Endothelial cell of umbilical vein (primary cell): ENCODE measurements around the gene PROC. TPM values are rescaled to one million over a fixed set of nuclear protein-coding genes. Genes with fewer than 3 reads are reported as not detected.

Experiments used
- BruUV-seq: library from RNA; stranded (reverse); fragments of 400-500 nt; replicated peaks from 2 replicates; lab custom pipeline; 2021; lab: Mats Ljungman, UMichigan
- CTCF ChIA-PET: fragments of 300-600, 350-600 bp; sonication (Branson Sonifier 250); formaldehyde crosslinking; loops from one replicate; lab custom pipeline; 2021; ENCODE audit warnings: antibody characterized with exemption, inconsistent platforms; lab: Charles Lee
- POLR2A ChIA-PET: fragments of 300-600, 350-600 bp; sonication (Branson Sonifier 250); formaldehyde crosslinking; loops from one replicate; lab custom pipeline; 2021; ENCODE audit warnings: antibody characterized with exemption, inconsistent platforms; lab: Charles Lee
- DNase-seq: peaks from one replicate; pipeline ENCODE4 v3.0.0-alpha.2; 2011; ENCODE audit warnings: low read depth, low spot score
- FAIRE-seq: peaks from 2 replicates; lab custom pipeline; 2011; peaks lifted over from hg19 to GRCh38; lab: Jason Lieb, UNC
- H2AFZ ChIP-seq: 2 replicates; pipeline ENCODE4 v1.6.0; 2012; ENCODE audit warnings: low read depth, low read length, control low read depth, inconsistent platforms
- H3K27ac ChIP-seq: 2 replicates; pipeline ENCODE4 v1.5.1; 2011; ENCODE audit warnings: low read depth, mild to moderate bottlenecking, control low read depth, low read length, moderate library complexity; ENCODE audit not compliant: insufficient read depth
- H3K27me3 ChIP-seq, 2 experiments: 2 replicates each; pipeline versions ENCODE4 v1.6.0 to v1.6.1; 2011; ENCODE audit warnings: low read length in 2 of 2, mixed read lengths in 1 of 2; ENCODE audit not compliant: control insufficient read depth in 2 of 2, insufficient read depth in 2 of 2
- H3K36me3 ChIP-seq, 2 experiments: 2 replicates in 1 of 2; 3 replicates in 1 of 2; pipeline ENCODE4 v1.5.1; 2011; ENCODE audit warnings: low read length in 2 of 2, mild to moderate bottlenecking in 1 of 2, moderate library complexity in 1 of 2; ENCODE audit not compliant: control insufficient read depth in 2 of 2, insufficient read depth in 2 of 2; ENCODE audit errors: extremely low read depth in 1 of 2
- H3K4me1 ChIP-seq: 3 replicates; pipeline ENCODE4 v1.5.1; 2011; ENCODE audit warnings: mild to moderate bottlenecking, low read length; ENCODE audit not compliant: control insufficient read depth, insufficient read depth; ENCODE audit errors: extremely low read depth
- H3K4me2 ChIP-seq: 2 replicates; pipeline ENCODE4 v1.6.1; 2011; ENCODE audit warnings: low read length, control low read depth, mixed read lengths; ENCODE audit not compliant: insufficient read depth
- H3K4me3 ChIP-seq, 3 experiments: fragments of 200-600 bp in 1 of 3; sonication (generic), shearing (Covaris generic) in 1 of 3; replicated peaks in 1 of 3; 2 replicates each; pipeline ENCODE4 v1.5.1; 2011 to 2016; ENCODE audit warnings: control low read depth in 3 of 3, low read length in 3 of 3, mild to moderate bottlenecking in 2 of 3, inconsistent platforms in 1 of 3, low read depth in 1 of 3, moderate library complexity in 1 of 3; ENCODE audit not compliant: insufficient read depth in 1 of 3
- H3K79me2 ChIP-seq: 2 replicates; pipeline ENCODE4 v1.6.0; 2012; ENCODE audit warnings: low read length, inconsistent platforms; ENCODE audit not compliant: control insufficient read depth, insufficient read depth
- H3K9ac ChIP-seq: replicated peaks from 2 replicates; pipeline ENCODE3; 2011; ENCODE audit warnings: low read length, control low read depth; ENCODE audit not compliant: insufficient read depth; ENCODE audit errors: extremely low read depth
- H3K9me1 ChIP-seq: replicated peaks from 3 replicates; pipeline ENCODE4 v1.6.0; 2011; ENCODE audit warnings: mild to moderate bottlenecking, low read length; ENCODE audit not compliant: control insufficient read depth, insufficient read depth; ENCODE audit errors: extremely low read depth
- H3K9me3 ChIP-seq: replicated peaks from 2 replicates; pipeline ENCODE4 v1.5.1; 2012; ENCODE audit warnings: low read length, inconsistent platforms; ENCODE audit not compliant: control insufficient read depth, insufficient read depth
- H4K20me1 ChIP-seq: replicated peaks from 2 replicates; pipeline ENCODE3; 2011; ENCODE audit warnings: mild to moderate bottlenecking, low read length; ENCODE audit not compliant: control insufficient read depth, insufficient read depth; ENCODE audit errors: extremely low read depth
- EZH2 ChIP-seq: IDR thresholded peaks from 2 replicates; pipeline ENCODE4 v1.6.1; 2012; ENCODE audit warnings: borderline replicate concordance, low read depth, mild to moderate bottlenecking, moderate library complexity, low read length, inconsistent platforms; ENCODE audit not compliant: severe bottlenecking
- FOS ChIP-seq: IDR thresholded peaks from 2 replicates; pipeline ENCODE4 v1.6.1; 2011; ENCODE audit warnings: mild to moderate bottlenecking, low read length, moderate library complexity, borderline replicate concordance; ENCODE audit not compliant: insufficient read depth
- GATA2 ChIP-seq: IDR thresholded peaks from 2 replicates; pipeline ENCODE4 v1.7.0; 2011; ENCODE audit warnings: low read depth, mild to moderate bottlenecking, moderate library complexity, mixed read lengths, low read length; ENCODE audit not compliant: insufficient read length, insufficient read depth
- JUN ChIP-seq: IDR thresholded peaks from 2 replicates; pipeline ENCODE4 v1.6.1; 2011; ENCODE audit warnings: borderline replicate concordance, low read depth; ENCODE audit not compliant: insufficient read length, insufficient read depth
- MYC ChIP-seq: IDR thresholded peaks from one replicate; pipeline ENCODE4 v1.6.1; 2011; ENCODE audit warnings: mild to moderate bottlenecking, low read depth, low read length
- POLR2A ChIP-seq: IDR thresholded peaks from 2 replicates; pipeline ENCODE4 v1.6.1; 2012; ENCODE audit warnings: low read depth, mild to moderate bottlenecking, control low read depth, low read length
- POLR2AphosphoS5 ChIP-seq: IDR thresholded peaks from 2 replicates; pipeline ENCODE4 v1.6.1; 2012; ENCODE audit warnings: low read depth, mild to moderate bottlenecking, control low read depth, low read length, moderate library complexity; ENCODE audit not compliant: insufficient read depth
- dilution Hi-C: fragments of 300-500 bp; cut with MboI; formaldehyde crosslinking; loops from one replicate; pipeline ENCODE4 v1.15.0; 2019; ENCODE audit warnings: low sequenced_read_pairs; ENCODE audit not compliant: extremely low pct_ligation_motif_present
- intact Hi-C: fragments of 100-400 bp; cut with micrococcal nuclease; formaldehyde crosslinking; loops from one replicate; pipeline ENCODE4 v1.10.0; 2022
- polyA plus RNA-seq, 4 experiments: library from polyadenylated mRNA; depleted of rRNA in 3 of 4; stranded (reverse) in 3 of 4; unstranded in 1 of 4; fragments of >200 nt; gene quantifications; 2 replicates each; pipeline versions ENCODE4 v1.2.1 to v1.2.3, GENCODE V29; 2011 to 2012; ENCODE audit warnings: missing spikeins in 1 of 4
- total RNA-seq: library from RNA; stranded (reverse); gene quantifications from 2 replicates; pipeline ENCODE4 v1.2.3, GENCODE V29; 2021
- TF ChIP-seq, protein P1 (sequence below): IDR thresholded peaks from 2 replicates; pipeline ENCODE4 v1.6.1; 2011; ENCODE audit not compliant: insufficient read depth, insufficient read length
- TF ChIP-seq, protein P2 (sequence below), 2 donors: IDR thresholded peaks; 1 replicate in 1 of 2; 2 replicates in 1 of 2; pipeline ENCODE4 v1.5.1; 2011; ENCODE audit warnings: low read length in 2 of 2, mild to moderate bottlenecking in 2 of 2, moderate library complexity in 2 of 2, control low read depth in 1 of 2, inconsistent platforms in 1 of 2, low read depth in 1 of 2; ENCODE audit not compliant: insufficient read depth in 1 of 2; ENCODE audit errors: extremely low read depth in 1 of 2

PROC gene
- total and polyA plus RNA-seq, 2 donors (not counting 3 experiments of a cell fraction or from before 2014, with no cell fraction given), result not detected

DNA sequence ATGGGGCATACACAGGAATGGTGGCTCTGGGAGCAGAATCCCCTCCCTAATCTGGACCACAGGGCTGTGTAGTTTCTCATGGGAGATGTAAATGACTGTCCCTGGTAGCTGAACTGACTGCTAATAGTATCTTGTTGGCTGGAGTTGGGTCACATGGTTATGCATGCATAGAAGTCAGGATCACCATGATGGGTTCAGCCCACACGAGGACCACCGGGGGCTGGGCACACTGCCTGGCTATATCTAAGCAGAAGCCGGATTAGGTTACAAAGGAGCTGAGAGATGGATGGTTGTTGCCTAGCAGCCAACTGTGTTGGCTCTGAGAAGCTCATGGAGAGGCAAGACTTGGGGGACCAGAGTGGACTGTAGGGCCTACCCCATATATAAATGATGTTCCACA is 23.7 kb upstream of the PROC start:
- no peaks in the 10 kb centered on the region for H3K36me3 ChIP-seq
- TF ChIP-seq POLR2AphosphoS5, result no peak
- no peak for TF ChIP-seq EZH2
- no peak for TF ChIP-seq GATA2
- TF ChIP-seq, protein P1, sequence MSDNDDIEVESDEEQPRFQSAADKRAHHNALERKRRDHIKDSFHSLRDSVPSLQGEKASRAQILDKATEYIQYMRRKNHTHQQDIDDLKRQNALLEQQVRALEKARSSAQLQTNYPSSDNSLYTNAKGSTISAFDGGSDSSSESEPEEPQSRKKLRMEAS, result no peak
- TF ChIP-seq FOS, result no peak
- TF ChIP-seq JUN, result no peak
- no peak for TF ChIP-seq POLR2A
- TF ChIP-seq, protein P2, sequence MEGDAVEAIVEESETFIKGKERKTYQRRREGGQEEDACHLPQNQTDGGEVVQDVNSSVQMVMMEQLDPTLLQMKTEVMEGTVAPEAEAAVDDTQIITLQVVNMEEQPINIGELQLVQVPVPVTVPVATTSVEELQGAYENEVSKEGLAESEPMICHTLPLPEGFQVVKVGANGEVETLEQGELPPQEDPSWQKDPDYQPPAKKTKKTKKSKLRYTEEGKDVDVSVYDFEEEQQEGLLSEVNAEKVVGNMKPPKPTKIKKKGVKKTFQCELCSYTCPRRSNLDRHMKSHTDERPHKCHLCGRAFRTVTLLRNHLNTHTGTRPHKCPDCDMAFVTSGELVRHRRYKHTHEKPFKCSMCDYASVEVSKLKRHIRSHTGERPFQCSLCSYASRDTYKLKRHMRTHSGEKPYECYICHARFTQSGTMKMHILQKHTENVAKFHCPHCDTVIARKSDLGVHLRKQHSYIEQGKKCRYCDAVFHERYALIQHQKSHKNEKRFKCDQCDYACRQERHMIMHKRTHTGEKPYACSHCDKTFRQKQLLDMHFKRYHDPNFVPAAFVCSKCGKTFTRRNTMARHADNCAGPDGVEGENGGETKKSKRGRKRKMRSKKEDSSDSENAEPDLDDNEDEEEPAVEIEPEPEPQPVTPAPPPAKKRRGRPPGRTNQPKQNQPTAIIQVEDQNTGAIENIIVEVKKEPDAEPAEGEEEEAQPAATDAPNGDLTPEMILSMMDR (IDR thresholded peaks at IDR 0.05; ENCODE audit: extremely low read depth in 1 of 2, insufficient read depth in 1 of 2, low read depth in 1 of 2, low read length in 2 of 2), result no peak
- no peak for TF ChIP-seq MYC
- ChIA-PET CTCF (interaction anchor here (1.0 kb wide), 1 partner anchor 21 kb away, joined by 3 read pairs; no protein-coding TSS in a partner anchor), POLR2A (no interaction called here)
- H3K9me1 ChIP-seq, result no peaks in the 10 kb centered on the region
- BruUV-seq, result no TSS peak
- no peaks in the 10 kb centered on the region for H3K79me2 ChIP-seq
- H3K27me3 ChIP-seq, result no peaks in the 10 kb centered on the region
- H3K27ac ChIP-seq, result no peak overlapping the region
- FAIRE-seq (no peak), DNase-seq (no peak)
- peaks cover 8% of the 10 kb centered on the region for H3K4me1 ChIP-seq
- H3K4me3 ChIP-seq, result no peak overlapping the region
- no peaks in the 10 kb centered on the region for H4K20me1 ChIP-seq
- H2AFZ ChIP-seq, result no peak overlapping the region
- no peak overlapping the region for H3K4me2 ChIP-seq
- intact Hi-C loops (no loop called here), dilution Hi-C loops (no loop called here)
- no peaks in the 10 kb centered on the region for H3K9me3 ChIP-seq
- no peak overlapping the region for H3K9ac ChIP-seq
